ENCODE measurements around the gene INA. TPM values are rescaled to one million over a fixed set of nuclear protein-coding genes. Genes with fewer than 3 reads are reported as not detected.
"Not testable (repeated sequence)": the region's sequence is repeated elsewhere in the genome, so short reads cannot be mapped to it uniquely, and the experiment has no call there.

Gene INA
- total and polyA plus RNA-seq, 2 experiments from 2014 or later, result 10.0 to 25.1 TPM

DNA sequence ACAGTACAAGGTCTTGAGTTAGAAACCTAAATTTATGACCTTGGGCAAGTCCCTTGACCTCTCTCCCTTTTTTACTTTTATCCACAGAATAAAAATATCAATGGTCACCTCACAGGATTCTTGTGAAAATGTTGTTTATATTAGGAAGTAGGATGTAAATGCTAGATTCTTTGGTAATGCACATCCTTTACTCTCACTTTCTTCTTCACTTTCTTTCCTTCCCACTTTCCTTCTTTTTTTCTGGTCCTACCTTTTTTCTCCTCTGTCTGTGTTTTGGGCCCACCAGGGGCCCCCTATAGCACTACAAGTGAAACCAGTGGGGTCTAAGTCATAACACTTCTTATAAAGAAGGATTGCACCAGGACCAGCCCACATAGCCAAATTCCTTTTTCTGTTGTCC, 19.1 kb upstream of the INA start:
- Histone ChIP-seq H3K79me2 (replicated peaks; ENCODE audit: insufficient read depth) (no peaks in the 10 kb centered on the region), H3K27me3 (ENCODE audit: insufficient read depth) (no peaks in the 10 kb centered on the region), H3K4me2 (no peak overlapping the region), H2AFZ (no peak overlapping the region), H3K36me3 (ENCODE audit: insufficient read depth) (no peaks in the 10 kb centered on the region; the same call in 1 of the 2 replicates), H3K27ac (ENCODE audit: low read depth) (no peak overlapping the region), H4K20me1 (replicated peaks; ENCODE audit: insufficient read depth) (no peaks in the 10 kb centered on the region), H3K4me3 (no peak overlapping the region), H3F3A (replicated peaks; ENCODE audit: low read depth) (no peaks in the 10 kb centered on the region), H3K4me1 (ENCODE audit: insufficient read depth) (no peaks in the 10 kb centered on the region), H3K9me2 (ENCODE audit: insufficient read depth) (no peaks in the 10 kb centered on the region)
- no peak overlapping the region for H3K27ac Mint-ChIP-seq
- no peak overlapping the region for H3K4me3 Mint-ChIP-seq
- no peaks in the 10 kb centered on the region; the same call in 2 of the 3 replicates for H3K4me1 Mint-ChIP-seq
- DNase-seq (ENCODE audit: low spot score), result no peak
- no peak for ATAC-seq
- peaks cover 2% of the 10 kb centered on the region for H3K27me3 Mint-ChIP-seq (ENCODE audit: insufficient read depth, low read depth, poor library complexity)
- H3K9me3 Mint-ChIP-seq, result peaks cover 35% of the 10 kb centered on the region
- TF ChIP-seq EZH2 (IDR thresholded peaks at IDR 0.05; ENCODE audit: low read depth, unreplicated experiment) (no peak), JUNB (IDR thresholded peaks at IDR 0.05; ENCODE audit: unreplicated experiment) (no peak), EZH2phosphoT487 (IDR thresholded peaks at IDR 0.05; ENCODE audit: unreplicated experiment) (no peak), CREB1 (CRISPR knock-in tag; IDR thresholded peaks at IDR 0.05; ENCODE audit: low read depth) (no peak), ZNF114 (CRISPR knock-in tag; IDR thresholded peaks at IDR 0.05) (no peak), POLR2AphosphoS5 (IDR thresholded peaks at IDR 0.05; ENCODE audit: low read depth) (no peak)
- TF ChIP-seq, protein P1, sequence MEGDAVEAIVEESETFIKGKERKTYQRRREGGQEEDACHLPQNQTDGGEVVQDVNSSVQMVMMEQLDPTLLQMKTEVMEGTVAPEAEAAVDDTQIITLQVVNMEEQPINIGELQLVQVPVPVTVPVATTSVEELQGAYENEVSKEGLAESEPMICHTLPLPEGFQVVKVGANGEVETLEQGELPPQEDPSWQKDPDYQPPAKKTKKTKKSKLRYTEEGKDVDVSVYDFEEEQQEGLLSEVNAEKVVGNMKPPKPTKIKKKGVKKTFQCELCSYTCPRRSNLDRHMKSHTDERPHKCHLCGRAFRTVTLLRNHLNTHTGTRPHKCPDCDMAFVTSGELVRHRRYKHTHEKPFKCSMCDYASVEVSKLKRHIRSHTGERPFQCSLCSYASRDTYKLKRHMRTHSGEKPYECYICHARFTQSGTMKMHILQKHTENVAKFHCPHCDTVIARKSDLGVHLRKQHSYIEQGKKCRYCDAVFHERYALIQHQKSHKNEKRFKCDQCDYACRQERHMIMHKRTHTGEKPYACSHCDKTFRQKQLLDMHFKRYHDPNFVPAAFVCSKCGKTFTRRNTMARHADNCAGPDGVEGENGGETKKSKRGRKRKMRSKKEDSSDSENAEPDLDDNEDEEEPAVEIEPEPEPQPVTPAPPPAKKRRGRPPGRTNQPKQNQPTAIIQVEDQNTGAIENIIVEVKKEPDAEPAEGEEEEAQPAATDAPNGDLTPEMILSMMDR (conservative IDR thresholded peaks at IDR 0.05; ENCODE audit: low read depth in 2 of 2), result no peak
- peaks cover 20% of the 10 kb centered on the region; the same call in 2 of the 3 replicates for H3K36me3 Mint-ChIP-seq (ENCODE audit: low read depth)

DNA sequence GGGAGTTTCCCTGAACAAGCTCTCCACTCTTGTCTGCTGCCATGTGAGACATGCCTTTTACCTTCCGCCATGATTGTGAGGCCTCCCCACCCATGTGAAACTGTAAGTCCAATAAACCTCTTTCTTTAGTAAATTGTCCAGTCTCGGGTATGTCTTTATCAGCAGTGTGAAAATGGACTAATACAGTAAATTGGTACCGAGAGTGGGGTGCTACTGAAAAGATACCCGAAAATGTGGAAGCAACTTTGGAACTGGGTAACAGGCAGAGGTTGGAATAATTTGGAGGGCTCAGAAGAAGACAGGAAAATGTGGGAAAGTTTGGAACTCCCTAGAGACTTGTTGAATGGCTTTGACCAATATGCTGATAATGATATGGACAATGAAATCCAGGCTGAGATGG, 18.0 kb upstream of the INA start:
- not testable (repeated sequence) for H3K4me3 ChIP-seq; H3K79me2 ChIP-seq (replicated peaks; ENCODE audit: insufficient read depth); H2AFZ ChIP-seq; H3K4me2 ChIP-seq; H3F3A ChIP-seq (replicated peaks; ENCODE audit: low read depth); H3K27ac Mint-ChIP-seq; H3K27me3 Mint-ChIP-seq (ENCODE audit: insufficient read depth, low read depth, poor library complexity); H3K9me2 ChIP-seq (ENCODE audit: insufficient read depth); H3K4me1 Mint-ChIP-seq; H3K4me3 Mint-ChIP-seq; H3K27me3 ChIP-seq (ENCODE audit: insufficient read depth); DNase-seq (ENCODE audit: low spot score); H3K4me1 ChIP-seq (ENCODE audit: insufficient read depth); H3K36me3 ChIP-seq (ENCODE audit: insufficient read depth); H3K27ac ChIP-seq (ENCODE audit: low read depth); H4K20me1 ChIP-seq (replicated peaks; ENCODE audit: insufficient read depth); ATAC-seq
- Mint-ChIP-seq H3K9me3 (peaks cover 35% of the 10 kb centered on the region), H3K36me3 (ENCODE audit: low read depth) (peaks cover 20% of the 10 kb centered on the region; the same call in 2 of the 3 replicates)

DNA sequence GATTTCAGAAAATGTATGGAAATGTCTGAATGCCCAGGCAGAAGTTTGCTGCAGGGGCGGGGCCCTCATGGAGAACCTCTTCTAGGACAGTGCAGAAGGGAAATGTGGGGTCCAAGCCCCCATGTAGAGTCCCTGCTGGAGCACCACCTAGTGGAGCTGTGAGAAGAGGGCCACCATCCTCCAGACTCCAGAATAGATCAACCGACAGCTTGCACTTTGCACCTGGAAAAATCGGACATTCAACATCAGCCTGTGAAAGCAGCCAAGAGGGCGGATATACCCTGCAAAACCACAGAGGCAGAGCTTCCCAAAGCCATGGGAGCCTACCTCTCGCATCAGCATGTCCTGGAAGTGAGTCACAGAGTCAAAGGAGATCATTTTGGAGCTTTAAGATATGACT, 16.9 kb upstream of the INA start:
- no peaks in the 10 kb centered on the region; the same call in 2 of the 3 replicates for H3K4me1 Mint-ChIP-seq
- Histone ChIP-seq H3K4me2 (no peak overlapping the region), H4K20me1 (replicated peaks; ENCODE audit: insufficient read depth) (no peaks in the 10 kb centered on the region), H3K79me2 (replicated peaks; ENCODE audit: insufficient read depth) (no peaks in the 10 kb centered on the region), H3K4me1 (ENCODE audit: insufficient read depth) (no peaks in the 10 kb centered on the region), H3K36me3 (ENCODE audit: insufficient read depth) (no peaks in the 10 kb centered on the region; the same call in 1 of the 2 replicates), H2AFZ (no peak overlapping the region), H3K27me3 (ENCODE audit: insufficient read depth) (no peaks in the 10 kb centered on the region), H3K9me2 (ENCODE audit: insufficient read depth) (no peaks in the 10 kb centered on the region), H3K4me3 (no peak overlapping the region), H3F3A (replicated peaks; ENCODE audit: low read depth) (no peaks in the 10 kb centered on the region), H3K27ac (ENCODE audit: low read depth) (no peak overlapping the region)
- peaks cover 2% of the 10 kb centered on the region for H3K27me3 Mint-ChIP-seq (ENCODE audit: insufficient read depth, low read depth, poor library complexity)
- ATAC-seq (no peak), DNase-seq (ENCODE audit: low spot score) (no peak)
- peaks cover 20% of the 10 kb centered on the region; the same call in 2 of the 3 replicates for H3K36me3 Mint-ChIP-seq (ENCODE audit: low read depth)
- peaks cover 35% of the 10 kb centered on the region for H3K9me3 Mint-ChIP-seq
- no peak for TF ChIP-seq EZH2phosphoT487 (IDR thresholded peaks at IDR 0.05; ENCODE audit: unreplicated experiment)
- TF ChIP-seq, protein P1 (conservative IDR thresholded peaks at IDR 0.05; ENCODE audit: low read depth in 2 of 2), result peak in 1 of 2 experiments; percentile 10; a peak in 1 of 4 replicates
- H3K4me3 Mint-ChIP-seq, result no peak overlapping the region
- H3K27ac Mint-ChIP-seq, result no peak overlapping the region
